ENCODE measurements around the gene ADGRL4.
A peak's percentile ranks its signal among the peaks of the same experiment; 100 is the strongest.

ADGRL4 gene

GRCh38 chr1:78854556-78854955 lies 152.0 kb downstream of the ADGRL4 start:
- in situ Hi-C loops (cut with HindIII; ENCODE audit: low sequenced_read_pairs) = no loop called here
- no peak for DNase-seq (ENCODE audit: low read depth, low spot score)
- no peak overlapping the region for H3K4me3 ChIP-seq (ENCODE audit: low read depth, low read length)
- TF ChIP-seq CTCF (IDR thresholded peaks at IDR 0.05; ENCODE audit: low read depth, low read length) = no peak

GRCh38 chr1:78843546-78843945 lies 163.0 kb downstream of the ADGRL4 start:
- DNase-seq (ENCODE audit: low read depth, low spot score) = no peak
- no peak for TF ChIP-seq CTCF (IDR thresholded peaks at IDR 0.05; ENCODE audit: low read depth, low read length)
- in situ Hi-C loops (cut with HindIII; ENCODE audit: low sequenced_read_pairs) = no loop called here
- H3K4me3 ChIP-seq (ENCODE audit: low read depth, low read length) = no peak overlapping the region

- in situ Hi-C loops (cut with HindIII; ENCODE audit: low sequenced_read_pairs) = no loop called here
- DNase-seq (ENCODE audit: low read depth, low spot score) = no peak
- no peak overlapping the region for H3K4me3 ChIP-seq (ENCODE audit: low read depth, low read length)
- no peak for TF ChIP-seq CTCF (IDR thresholded peaks at IDR 0.05; ENCODE audit: low read depth, low read length)
These were observed 163.4 kb downstream of the ADGRL4 start for GRCh38 chr1:78843111-78843510.

GRCh38 chr1:78840453-78841271 lies 165.9 kb downstream of the ADGRL4 start:
- peak; percentile 89 for DNase-seq (ENCODE audit: low read depth, low spot score)
- TF ChIP-seq CTCF (IDR thresholded peaks at IDR 0.05; ENCODE audit: low read depth, low read length) = no peak
- in situ Hi-C loops (cut with HindIII; ENCODE audit: low sequenced_read_pairs) = no loop called here
- H3K4me3 ChIP-seq (ENCODE audit: low read depth, low read length) = peak overlapping the region; percentile 1
